ENCODE measurements around the gene SPAG16. TPM values are rescaled to one million over a fixed set of nuclear protein-coding genes. Genes with fewer than 3 reads are reported as not detected.

SPAG16 gene
- total and polyA plus RNA-seq, 2 donors from 2014 or later, result 35.9 to 38.5 TPM

DNA sequence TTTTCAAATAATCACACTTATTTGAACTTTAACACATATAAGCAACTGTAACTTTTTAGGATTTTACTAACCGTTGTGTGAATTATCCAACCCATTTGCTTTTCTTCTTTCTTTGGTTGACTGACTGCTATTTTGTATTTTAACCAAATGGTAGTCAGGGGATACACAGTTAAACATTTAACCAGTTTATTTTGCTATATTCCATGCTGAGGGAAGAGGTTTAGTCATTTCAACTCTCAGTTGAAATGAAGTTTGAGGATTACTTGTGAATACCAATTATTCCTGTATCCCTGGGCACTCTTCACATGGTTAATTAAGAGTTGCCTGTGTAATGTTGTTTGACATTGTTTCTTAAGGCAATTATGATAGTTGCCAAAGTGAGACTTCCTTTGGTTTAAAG, 1.9 kb downstream of the SPAG16 start:
- FAIRE-seq, result no peak
- Histone ChIP-seq H3K4me1 (ENCODE audit: control insufficient read depth in 2 of 3, insufficient read depth in 2 of 3, low read depth in 1 of 3, low read length in 3 of 3) (peaks cover 4 to 9% (median 8%) of the 10 kb centered on the region in 3 donors), H3K36me3 (ENCODE audit: control insufficient read depth in 2 of 3, insufficient read depth in 3 of 3, low read length in 3 of 3) (no peaks in the 10 kb centered on the region), H3K9me3 (ENCODE audit: control insufficient read depth in 2 of 3, insufficient read depth in 1 of 3, low read length in 3 of 3) (no peaks in the 10 kb centered on the region), H3K27ac (ENCODE audit: low read depth in 2 of 2, low read length in 2 of 2) (no peak overlapping the region), H3K9ac (ENCODE audit: low read length in 3 of 3) (peak overlapping the region in 1 of 3 donors; percentile 9), H3K27me3 (ENCODE audit: control insufficient read depth, insufficient read depth, low read length) (no peaks in the 10 kb centered on the region), H3K4me3 (ENCODE audit: low read length in 3 of 3) (peak overlapping the region in 2 of 3 donors; percentile 17 to 94)
- DNase-seq, result no peak
- TF ChIP-seq, protein P1, sequence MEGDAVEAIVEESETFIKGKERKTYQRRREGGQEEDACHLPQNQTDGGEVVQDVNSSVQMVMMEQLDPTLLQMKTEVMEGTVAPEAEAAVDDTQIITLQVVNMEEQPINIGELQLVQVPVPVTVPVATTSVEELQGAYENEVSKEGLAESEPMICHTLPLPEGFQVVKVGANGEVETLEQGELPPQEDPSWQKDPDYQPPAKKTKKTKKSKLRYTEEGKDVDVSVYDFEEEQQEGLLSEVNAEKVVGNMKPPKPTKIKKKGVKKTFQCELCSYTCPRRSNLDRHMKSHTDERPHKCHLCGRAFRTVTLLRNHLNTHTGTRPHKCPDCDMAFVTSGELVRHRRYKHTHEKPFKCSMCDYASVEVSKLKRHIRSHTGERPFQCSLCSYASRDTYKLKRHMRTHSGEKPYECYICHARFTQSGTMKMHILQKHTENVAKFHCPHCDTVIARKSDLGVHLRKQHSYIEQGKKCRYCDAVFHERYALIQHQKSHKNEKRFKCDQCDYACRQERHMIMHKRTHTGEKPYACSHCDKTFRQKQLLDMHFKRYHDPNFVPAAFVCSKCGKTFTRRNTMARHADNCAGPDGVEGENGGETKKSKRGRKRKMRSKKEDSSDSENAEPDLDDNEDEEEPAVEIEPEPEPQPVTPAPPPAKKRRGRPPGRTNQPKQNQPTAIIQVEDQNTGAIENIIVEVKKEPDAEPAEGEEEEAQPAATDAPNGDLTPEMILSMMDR (IDR thresholded peaks at IDR 0.05; ENCODE audit: borderline replicate concordance, extremely low read depth, insufficient read depth), result no peak
- intact Hi-C loops (cut with DNase I), result no loop called here

DNA sequence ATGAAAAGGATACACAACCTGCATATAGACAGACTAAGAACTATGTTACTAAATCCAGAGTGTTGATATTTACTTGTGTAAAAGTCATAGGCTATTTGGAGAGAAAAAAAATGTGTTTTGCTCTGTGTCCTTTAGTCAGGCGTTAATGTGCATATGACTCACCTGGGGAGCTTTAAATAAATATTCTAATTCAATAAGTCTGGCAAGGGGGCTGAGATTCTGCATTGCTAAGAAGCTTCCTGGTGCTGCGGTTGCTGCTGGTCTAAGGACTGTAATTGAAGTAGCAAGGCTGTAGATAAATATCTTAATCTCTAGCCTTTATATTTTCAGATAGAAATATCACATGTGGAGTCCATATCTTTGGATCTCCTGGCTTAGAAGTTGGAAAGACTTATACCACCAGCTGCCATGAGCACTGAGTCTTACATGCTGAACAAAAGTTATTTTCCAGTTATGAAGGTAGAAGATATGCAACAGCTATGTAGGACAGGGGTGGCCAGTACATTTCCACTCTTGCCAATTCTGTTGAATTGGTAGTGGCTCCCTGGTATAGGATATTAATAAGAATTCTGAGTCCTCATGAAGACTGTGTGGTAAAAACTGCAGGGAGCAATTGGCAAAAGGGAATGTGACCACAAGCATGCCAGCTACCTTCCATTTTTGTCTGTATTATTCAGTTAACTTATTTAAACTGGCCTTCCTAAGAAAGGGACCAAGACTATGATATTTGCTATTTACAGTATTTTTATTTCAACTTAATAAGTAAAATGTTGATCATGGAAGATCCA, 4.8 kb downstream of the SPAG16 start:
- Histone ChIP-seq H3K36me3 (ENCODE audit: control insufficient read depth in 2 of 3, insufficient read depth in 3 of 3, low read length in 3 of 3) (no peaks in the 10 kb centered on the region), H3K27ac (ENCODE audit: low read depth in 2 of 2, low read length in 2 of 2) (no peak overlapping the region), H3K9me3 (ENCODE audit: control insufficient read depth in 2 of 3, insufficient read depth in 1 of 3, low read length in 3 of 3) (no peaks in the 10 kb centered on the region), H3K9ac (ENCODE audit: low read length in 3 of 3) (no peak overlapping the region), H3K27me3 (ENCODE audit: control insufficient read depth, insufficient read depth, low read length) (no peaks in the 10 kb centered on the region), H3K4me1 (ENCODE audit: control insufficient read depth in 2 of 3, insufficient read depth in 2 of 3, low read depth in 1 of 3, low read length in 3 of 3) (peaks cover 0 to 9% (median 8%) of the 10 kb centered on the region in 3 donors), H3K4me3 (ENCODE audit: low read length in 3 of 3) (no peak overlapping the region)
- DNase-seq, result no peak
- FAIRE-seq, result no peak
- intact Hi-C loops (cut with DNase I), result no loop called here
- TF ChIP-seq, protein P1 (IDR thresholded peaks at IDR 0.05; ENCODE audit: borderline replicate concordance, extremely low read depth, insufficient read depth), result no peak

DNA sequence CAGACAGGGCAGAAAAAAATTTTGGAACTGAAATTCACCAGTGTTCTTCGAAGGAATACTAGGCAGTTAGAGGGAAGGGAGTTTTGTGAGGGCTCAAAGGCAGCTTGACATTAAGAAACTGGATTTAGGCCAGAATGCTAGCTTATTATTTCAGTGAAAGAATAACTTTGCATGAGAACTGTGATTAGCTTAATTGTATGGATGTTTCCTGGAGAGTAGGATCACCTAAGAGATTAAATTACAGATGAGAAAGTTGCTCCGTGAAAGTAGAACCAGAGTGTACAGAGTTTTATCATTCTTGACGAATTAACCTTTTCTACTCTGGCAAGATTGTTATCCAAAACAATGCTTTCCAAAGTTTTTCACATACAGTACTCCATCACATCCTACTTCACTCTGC, 6.2 kb downstream of the SPAG16 start:
- FAIRE-seq, result no peak
- Histone ChIP-seq H3K9me3 (ENCODE audit: control insufficient read depth in 2 of 3, insufficient read depth in 1 of 3, low read length in 3 of 3) (no peaks in the 10 kb centered on the region), H3K4me1 (ENCODE audit: control insufficient read depth in 2 of 3, insufficient read depth in 2 of 3, low read depth in 1 of 3, low read length in 3 of 3) (peaks cover 0 to 9% (median 7%) of the 10 kb centered on the region in 3 donors), H3K27me3 (ENCODE audit: control insufficient read depth, insufficient read depth, low read length) (no peaks in the 10 kb centered on the region), H3K36me3 (ENCODE audit: control insufficient read depth in 2 of 3, insufficient read depth in 3 of 3, low read length in 3 of 3) (no peaks in the 10 kb centered on the region), H3K4me3 (ENCODE audit: low read length in 3 of 3) (no peak overlapping the region), H3K9ac (ENCODE audit: low read length in 3 of 3) (no peak overlapping the region), H3K27ac (ENCODE audit: low read depth in 2 of 2, low read length in 2 of 2) (no peak overlapping the region)
- TF ChIP-seq, protein P1 (IDR thresholded peaks at IDR 0.05; ENCODE audit: borderline replicate concordance, extremely low read depth, insufficient read depth), result no peak
- intact Hi-C loops (cut with DNase I), result no loop called here
- DNase-seq, result no peak

All from kidney (tissue), 14 donors.